Measurements from ENCODE around the gene UCN2. TPM values are rescaled to one million over a fixed set of nuclear protein-coding genes. Genes with fewer than 3 reads are reported as not detected.
"Not testable (repeated sequence)": the region's sequence is repeated elsewhere in the genome, so short reads cannot be mapped to it uniquely, and the experiment has no call there.

UCN2 gene
- total RNA-seq, 4 donors from 2014 or later, result 0.49 TPM; not detected in 3

GRCh38 chr3:48536116-48536515 is 27.5 kb downstream of the UCN2 start:
- H3K9me3 ChIP-seq, result no peaks in the 10 kb centered on the region
- intact Hi-C loops (cut with DNase I; ENCODE audit: low total_unique reads), result no loop called here

GRCh38 chr3:48535578-48535977 is 28.0 kb downstream of the UCN2 start:
- no peaks in the 10 kb centered on the region for H3K4me1 ChIP-seq
- DNase-seq, result no peak
- no peaks in the 10 kb centered on the region for H3K9me3 ChIP-seq
- H3K27ac ChIP-seq, result no peak overlapping the region
- H3K27me3 ChIP-seq, result no peaks in the 10 kb centered on the region
- H3K36me3 ChIP-seq, result no peaks in the 10 kb centered on the region
- intact Hi-C loops (cut with DNase I; ENCODE audit: low total_unique reads), result no loop called here
- TF ChIP-seq POLR2A (IDR thresholded peaks at IDR 0.05) (no peak), CTCF (IDR thresholded peaks at IDR 0.05) (no peak)
- H3K4me3 ChIP-seq, result no peak overlapping the region

More at GRCh38 chr3:48536116-48536515, 27.5 kb downstream of the UCN2 start:
- Histone ChIP-seq H3K36me3 (no peaks in the 10 kb centered on the region), H3K4me3 (no peak overlapping the region), H3K27ac (no peak overlapping the region), H3K4me1 (no peaks in the 10 kb centered on the region), H3K27me3 (no peaks in the 10 kb centered on the region)
- TF ChIP-seq POLR2A (IDR thresholded peaks at IDR 0.05), result no peak
- TF ChIP-seq CTCF (IDR thresholded peaks at IDR 0.05), result no peak
- no peak for DNase-seq

- no peak for DNase-seq
- no peak for TF ChIP-seq CTCF (IDR thresholded peaks at IDR 0.05)
- TF ChIP-seq POLR2A (IDR thresholded peaks at IDR 0.05), result no peak
- intact Hi-C loops (cut with DNase I; ENCODE audit: low total_unique reads), result no loop called here
- Histone ChIP-seq H3K9me3 (no peaks in the 10 kb centered on the region), H3K27ac (no peak overlapping the region), H3K36me3 (no peaks in the 10 kb centered on the region), H3K27me3 (no peaks in the 10 kb centered on the region), H3K4me3 (no peak overlapping the region), H3K4me1 (no peaks in the 10 kb centered on the region)
Observed at GRCh38 chr3:48532977-48533337, 30.6 kb downstream of the UCN2 start.

GRCh38 chr3:48532271-48532976 is 31.2 kb downstream of the UCN2 start:
- H3K4me3 ChIP-seq, result no peak overlapping the region
- no peaks in the 10 kb centered on the region for H3K36me3 ChIP-seq
- intact Hi-C loops (cut with DNase I; ENCODE audit: low total_unique reads), result no loop called here
- no peaks in the 10 kb centered on the region for H3K4me1 ChIP-seq
- TF ChIP-seq CTCF (IDR thresholded peaks at IDR 0.05), result no peak
- TF ChIP-seq POLR2A (IDR thresholded peaks at IDR 0.05), result no peak
- no peaks in the 10 kb centered on the region for H3K9me3 ChIP-seq
- DNase-seq, result no peak
- H3K27ac ChIP-seq, result no peak overlapping the region
- no peaks in the 10 kb centered on the region for H3K27me3 ChIP-seq

- H3K9me3 ChIP-seq; DNase-seq; H3K27ac ChIP-seq; intact Hi-C loops (cut with DNase I; ENCODE audit: low total_unique reads); H3K27me3 ChIP-seq; H3K36me3 ChIP-seq; H3K4me1 ChIP-seq; H3K4me3 ChIP-seq: not testable (repeated sequence)
Observed at GRCh38 chr3:48530701-48531100, 32.9 kb downstream of the UCN2 start.

- H3K4me1 ChIP-seq, result no peaks in the 10 kb centered on the region
- no peak overlapping the region for H3K27ac ChIP-seq
- H3K36me3 ChIP-seq, result no peaks in the 10 kb centered on the region
- H3K27me3 ChIP-seq, result no peaks in the 10 kb centered on the region
- TF ChIP-seq CTCF (IDR thresholded peaks at IDR 0.05), result no peak
- TF ChIP-seq POLR2A (IDR thresholded peaks at IDR 0.05), result no peak
- no peak overlapping the region for H3K4me3 ChIP-seq
- no peak for DNase-seq
- intact Hi-C loops (cut with DNase I; ENCODE audit: low total_unique reads), result no loop called here
- H3K9me3 ChIP-seq, result no peaks in the 10 kb centered on the region
Observed at GRCh38 chr3:48528754-48529153, 34.8 kb downstream of the UCN2 start.

Data from uterus (tissue), 4 donors.